GM18511 (cell line): Measurements from ENCODE around the gene LAMA3.
A peak's percentile ranks its signal among the peaks of the same experiment; 100 is the strongest.

Experiments
- ATAC-seq: cut with Tn5 transposase; IDR thresholded peaks from one replicate; pipeline ENCODE4 v1.9.1; 2021; ENCODE audit warnings: mild to moderate bottlenecking, moderate library complexity; ENCODE audit not compliant: unreplicated experiment

The LAMA3 gene

GRCh38 chr18:23816021-23816420, 126.8 kb downstream of the LAMA3 start:
- ATAC-seq: no peak

GRCh38 chr18:23816740-23817139, 127.5 kb downstream of the LAMA3 start:
- no peak for ATAC-seq

- ATAC-seq: no peak
Measured at GRCh38 chr18:23819001-23819400, 129.7 kb downstream of the LAMA3 start.

GRCh38 chr18:23822590-23823385, 133.5 kb downstream of the LAMA3 start:
- no peak for ATAC-seq

GRCh38 chr18:23824240-23824639, 135.0 kb downstream of the LAMA3 start:
- no peak for ATAC-seq

- ATAC-seq: no peak
Measured at GRCh38 chr18:23824669-23825068, 135.4 kb downstream of the LAMA3 start.

GRCh38 chr18:23825496-23825895, 136.2 kb downstream of the LAMA3 start:
- no peak for ATAC-seq

- ATAC-seq: peak; percentile 78
Measured at GRCh38 chr18:23825978-23826405, 136.7 kb downstream of the LAMA3 start.

GRCh38 chr18:23826850-23827620, 137.8 kb downstream of the LAMA3 start:
- no peak for ATAC-seq

- ATAC-seq: no peak
Measured at GRCh38 chr18:23827681-23828080, 138.4 kb downstream of the LAMA3 start.

GRCh38 chr18:23828426-23828825, 139.2 kb downstream of the LAMA3 start:
- peak; percentile 94 for ATAC-seq

GRCh38 chr18:23832911-23833310, 143.7 kb downstream of the LAMA3 start:
- no peak for ATAC-seq

GRCh38 chr18:23833714-23834113, 144.5 kb downstream of the LAMA3 start:
- ATAC-seq: no peak

GRCh38 chr18:23835091-23835490, 145.8 kb downstream of the LAMA3 start:
- ATAC-seq: no peak

- no peak for ATAC-seq
Measured at GRCh38 chr18:23835506-23835905, 146.3 kb downstream of the LAMA3 start.

- ATAC-seq: no peak
Measured at GRCh38 chr18:23837591-23837990, 148.3 kb downstream of the LAMA3 start.

- no peak for ATAC-seq
Measured at GRCh38 chr18:23838233-23838632, 149.0 kb downstream of the LAMA3 start.

- no peak for ATAC-seq
Measured at GRCh38 chr18:23838801-23839366, 149.6 kb downstream of the LAMA3 start.

- ATAC-seq: no peak
Measured at GRCh38 chr18:23842305-23842704, 153.1 kb downstream of the LAMA3 start.

GRCh38 chr18:23844991-23845680, 155.9 kb downstream of the LAMA3 start:
- no peak for ATAC-seq

- ATAC-seq: no peak
Measured at GRCh38 chr18:23845988-23846630, 156.9 kb downstream of the LAMA3 start.
